Activated naive CD8-positive, alpha-beta T cell treated with anti-CD3 and anti-CD28 coated beads, Interleukin-2, amount 50 U/mL, for 24 hours (primary cell): Measurements from ENCODE around the gene COPE.
"Not testable (repeated sequence)": the region's sequence is repeated elsewhere in the genome, so short reads cannot be mapped to it uniquely, and the experiment has no call there.

Experiments used
- ATAC-seq: fragments of 150-1000 bp; cut with Tn5 transposase; one replicate; pipeline ENCODE4 v1.10.0; 2021
- DNase-seq: peaks from one replicate; pipeline ENCODE4 v3.0.0; 2021
- H3K27ac Mint-ChIP-seq: one replicate; pipeline ENCODE4 v1.8.0; 2021; ENCODE audit warnings: mild to moderate bottlenecking, mixed read lengths
- H3K27me3 Mint-ChIP-seq: one replicate; pipeline ENCODE4 v1.8.0; 2021; ENCODE audit warnings: mixed read lengths
- H3K36me3 Mint-ChIP-seq: one replicate; pipeline ENCODE4 v1.8.0; 2021; ENCODE audit warnings: low read depth, mixed read lengths
- H3K4me1 Mint-ChIP-seq: one replicate; pipeline ENCODE4 v1.8.0; 2021; ENCODE audit warnings: mixed read lengths
- H3K4me3 Mint-ChIP-seq: one replicate; pipeline ENCODE4 v1.8.0; 2021; ENCODE audit warnings: mild to moderate bottlenecking, moderate library complexity, mixed read lengths
- H3K9me3 Mint-ChIP-seq: one replicate; pipeline ENCODE4 v1.8.0; 2021; ENCODE audit warnings: mixed read lengths

The COPE gene

DNA sequence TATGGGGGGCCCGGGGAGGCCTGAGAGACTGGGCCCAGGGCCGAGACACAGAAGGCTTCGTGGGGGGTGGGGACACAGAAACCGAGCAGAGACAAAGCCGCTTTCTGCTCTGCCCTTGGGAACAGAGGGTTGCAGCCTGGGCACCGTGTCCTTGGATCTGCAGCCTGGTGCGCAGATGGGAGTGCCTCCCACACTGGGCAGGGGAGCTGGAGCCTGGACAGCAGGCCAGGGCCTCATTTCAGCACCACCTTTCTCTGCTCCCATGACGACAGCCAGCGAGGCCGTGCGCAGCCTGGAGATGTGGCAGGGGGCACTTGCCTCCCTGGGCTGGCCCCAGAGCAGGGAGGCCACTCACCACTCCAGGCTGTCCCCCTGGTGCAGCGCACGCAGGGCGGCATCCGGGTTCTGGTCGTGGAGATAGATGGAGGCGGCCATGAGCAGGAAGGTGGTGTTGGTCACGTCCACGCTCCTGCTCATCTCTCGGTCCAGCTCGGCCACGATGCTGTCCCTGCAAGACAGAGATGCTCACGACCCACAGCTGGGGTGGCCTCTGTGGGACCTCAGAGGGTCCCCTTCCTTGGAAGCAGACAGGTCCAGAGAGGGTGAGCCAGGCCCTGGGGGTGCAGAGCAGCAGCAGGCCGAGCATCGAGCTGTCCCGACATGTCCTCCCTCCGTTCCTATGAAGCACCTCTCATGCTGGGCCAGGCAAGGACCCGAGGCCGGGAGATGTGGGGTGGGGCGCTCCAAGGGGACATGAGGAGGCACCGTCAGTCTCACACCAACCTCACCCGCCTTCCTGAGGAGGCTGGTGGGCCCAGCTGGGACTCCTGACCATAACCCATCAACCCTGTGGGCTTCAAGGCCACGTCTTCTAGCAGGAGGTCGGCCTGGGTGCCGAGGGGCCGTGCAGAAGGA lies 12.3 kb downstream of the COPE start:
- H3K4me3 Mint-ChIP-seq = no peak overlapping the region
- DNase-seq (no peak), ATAC-seq (no peak)
- H3K9me3 Mint-ChIP-seq = no peaks in the 10 kb centered on the region
- peaks cover 7% of the 10 kb centered on the region for H3K36me3 Mint-ChIP-seq
- no peaks in the 10 kb centered on the region for H3K4me1 Mint-ChIP-seq
- no peaks in the 10 kb centered on the region for H3K27me3 Mint-ChIP-seq
- no peak overlapping the region for H3K27ac Mint-ChIP-seq

DNA sequence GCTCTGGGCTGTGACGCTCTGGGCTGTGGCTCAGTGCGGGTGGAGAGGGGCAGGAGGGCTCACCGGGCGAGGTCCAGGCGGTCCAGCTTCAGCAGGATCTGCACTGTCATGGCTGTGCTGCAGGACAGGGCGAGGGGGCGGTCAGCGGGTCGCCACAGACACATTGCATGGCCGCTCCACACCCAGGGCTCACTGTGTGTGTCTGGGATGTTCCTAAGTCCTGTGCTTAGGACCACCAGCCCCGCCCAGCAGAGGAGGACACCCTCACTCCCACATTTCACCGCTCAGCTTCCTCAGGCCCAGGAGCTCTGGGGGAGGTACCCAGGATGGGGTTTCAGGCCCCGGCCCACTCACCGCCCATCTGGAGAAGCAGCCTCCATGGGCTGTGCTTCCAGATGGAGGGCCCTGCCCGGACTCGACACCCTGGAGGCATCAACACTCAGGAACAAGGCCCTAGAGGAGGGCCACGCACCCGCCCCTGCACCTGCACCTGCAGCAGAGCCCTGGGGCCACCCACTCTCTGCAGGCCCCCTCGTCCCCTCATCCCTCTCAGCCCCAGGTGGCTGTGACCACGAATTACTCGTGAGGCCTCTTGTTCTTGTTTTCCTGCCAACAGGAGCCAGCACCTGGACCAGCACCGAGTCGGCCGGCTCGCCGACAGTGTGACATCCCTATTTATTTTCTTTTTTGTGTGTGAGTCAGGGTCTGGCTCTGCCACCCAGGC lies 13.5 kb downstream of the COPE start:
- no peaks in the 10 kb centered on the region for H3K27me3 Mint-ChIP-seq
- H3K9me3 Mint-ChIP-seq = no peaks in the 10 kb centered on the region
- H3K36me3 Mint-ChIP-seq = peaks cover 7% of the 10 kb centered on the region
- DNase-seq (no peak), ATAC-seq (no peak)
- no peak overlapping the region for H3K4me3 Mint-ChIP-seq
- H3K27ac Mint-ChIP-seq = no peak overlapping the region
- no peaks in the 10 kb centered on the region for H3K4me1 Mint-ChIP-seq

DNA sequence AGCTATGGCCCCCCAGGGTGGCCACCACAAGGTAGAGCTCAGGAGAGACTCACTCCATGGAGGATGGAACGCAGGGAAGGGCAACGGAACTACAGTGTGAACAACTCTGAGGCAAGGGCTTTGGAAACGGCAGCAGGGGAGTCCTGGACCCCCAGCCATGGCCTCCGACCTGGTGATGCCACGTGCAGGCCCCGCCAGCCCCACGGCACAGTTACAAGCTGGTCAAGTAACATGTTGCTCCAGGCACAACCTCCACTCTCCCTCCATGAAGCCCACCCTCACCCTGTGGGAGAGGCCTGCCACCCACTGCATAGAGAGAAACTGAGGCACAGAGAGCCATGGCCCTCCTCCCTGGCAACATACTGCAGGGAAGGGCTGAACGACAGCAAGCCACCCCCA lies 14.1 kb downstream of the COPE start:
- no peaks in the 10 kb centered on the region for H3K27me3 Mint-ChIP-seq
- H3K36me3 Mint-ChIP-seq = peaks cover 7% of the 10 kb centered on the region

DNA sequence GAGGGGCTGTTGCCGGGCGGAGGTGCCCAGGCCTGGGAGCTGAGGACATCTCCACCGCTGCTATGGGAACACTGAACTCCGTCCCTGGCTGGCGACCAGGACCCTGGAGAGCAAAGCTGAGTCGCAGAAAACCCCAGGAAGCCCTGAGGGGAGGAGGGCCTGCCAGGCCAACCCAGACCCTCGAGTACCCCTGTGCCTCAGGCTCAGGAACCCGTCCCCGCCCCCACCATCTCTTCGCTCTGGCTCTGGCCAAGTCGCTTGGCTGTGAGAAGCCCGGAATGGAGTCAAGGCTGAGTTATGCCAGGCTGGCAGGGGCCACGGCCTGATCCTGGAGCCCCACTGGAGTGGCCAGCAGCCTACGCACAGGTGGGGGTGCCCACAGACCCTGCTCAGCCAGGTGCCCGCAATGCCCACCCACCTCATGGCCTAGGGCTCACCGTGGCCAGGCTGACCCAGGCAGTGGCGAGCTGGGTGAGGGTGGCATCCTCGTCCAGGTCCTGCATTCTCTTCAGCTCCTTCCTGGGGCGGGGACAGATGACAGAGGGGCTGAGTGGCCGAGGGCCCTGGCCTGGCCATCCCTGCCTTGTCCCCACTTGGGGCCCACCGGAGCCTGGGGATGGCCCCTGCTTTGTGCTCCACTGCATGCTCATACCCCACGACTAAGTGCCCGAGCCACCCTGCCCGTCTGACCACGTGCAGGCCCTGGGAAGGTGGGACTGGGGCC lies 14.7 kb downstream of the COPE start:
- Mint-ChIP-seq H3K36me3 (peaks cover 4% of the 10 kb centered on the region), H3K27me3 (no peaks in the 10 kb centered on the region), H3K27ac (no peak overlapping the region), H3K4me3 (no peak overlapping the region), H3K9me3 (no peaks in the 10 kb centered on the region), H3K4me1 (no peaks in the 10 kb centered on the region)
- ATAC-seq (no peak), DNase-seq (no peak)

More for the DNA sequence above, 14.1 kb downstream of the COPE start:
- Mint-ChIP-seq H3K27ac (no peak overlapping the region), H3K4me3 (no peak overlapping the region), H3K9me3 (no peaks in the 10 kb centered on the region), H3K4me1 (no peaks in the 10 kb centered on the region)
- DNase-seq (no peak), ATAC-seq (no peak)

DNA sequence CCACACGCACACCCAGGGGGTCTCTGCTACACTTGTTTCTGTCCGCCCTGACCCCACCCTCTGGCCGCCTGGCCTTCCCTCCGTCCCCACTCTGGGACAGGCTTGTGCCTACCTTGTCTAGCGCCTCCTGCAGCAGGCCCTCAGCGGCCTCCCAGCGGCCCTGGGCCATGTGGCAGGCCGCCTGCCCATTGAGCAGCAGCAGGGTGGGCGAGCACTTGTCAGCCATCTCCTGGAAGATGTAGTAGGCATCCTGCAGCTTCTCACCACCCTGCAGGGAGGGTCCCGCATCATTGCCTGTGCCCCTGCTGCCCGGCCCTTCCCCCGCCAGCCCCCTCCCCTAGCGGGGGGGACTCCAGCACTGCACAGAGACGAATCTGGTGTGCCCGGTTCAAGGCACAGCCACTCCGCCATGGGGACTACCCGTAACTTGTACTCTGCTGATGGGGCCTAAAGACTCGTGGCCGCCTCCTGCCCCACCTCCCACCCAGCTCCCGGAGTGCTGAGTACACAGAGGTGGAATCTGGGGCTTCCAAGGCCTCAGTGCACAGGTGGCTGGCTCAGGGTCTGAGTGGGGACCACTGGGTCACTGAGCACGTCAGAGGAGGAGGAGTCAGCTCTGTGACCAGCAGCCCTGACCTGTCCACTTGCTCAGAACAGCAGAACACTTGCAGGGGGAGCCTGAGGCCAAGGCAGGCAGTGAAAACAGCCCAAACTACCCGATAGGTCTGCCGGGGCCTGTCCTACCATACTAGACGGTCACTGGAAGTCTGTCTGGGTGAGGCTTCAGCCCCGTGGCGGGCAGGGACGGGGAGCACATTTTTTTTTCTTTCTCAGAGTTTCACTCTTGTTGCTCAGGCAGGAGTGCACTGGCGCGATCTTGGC lies 15.8 kb downstream of the COPE start:
- H3K27ac Mint-ChIP-seq = no peak overlapping the region
- ATAC-seq = no peak
- no peak overlapping the region for H3K4me3 Mint-ChIP-seq

DNA sequence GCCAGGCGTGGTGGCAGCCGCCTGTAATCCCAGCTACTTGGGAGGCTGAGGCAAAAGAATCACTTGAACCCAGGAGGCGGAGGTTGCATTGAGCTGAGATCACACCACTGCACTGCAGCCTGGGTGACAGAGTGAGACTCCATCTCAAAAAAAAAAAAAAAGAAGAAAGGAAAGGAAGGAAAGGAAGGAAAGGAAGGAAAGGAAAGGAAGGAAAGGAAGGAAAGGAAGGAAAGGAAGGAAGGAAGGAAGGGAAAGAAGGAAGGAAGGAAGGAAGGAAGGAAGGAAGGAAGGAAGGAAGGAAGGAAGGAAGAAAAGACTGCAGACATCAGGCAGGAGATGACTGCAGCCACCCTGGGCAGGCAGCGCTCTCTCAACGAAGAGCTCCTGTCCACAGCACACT lies 16.7 kb downstream of the COPE start:
- H3K36me3 Mint-ChIP-seq, H3K4me3 Mint-ChIP-seq, ATAC-seq, H3K27ac Mint-ChIP-seq, H3K9me3 Mint-ChIP-seq, H3K27me3 Mint-ChIP-seq, DNase-seq, H3K4me1 Mint-ChIP-seq: not testable (repeated sequence)

More for the DNA sequence above, 15.8 kb downstream of the COPE start:
- Mint-ChIP-seq H3K4me1 (no peaks in the 10 kb centered on the region), H3K27me3 (no peaks in the 10 kb centered on the region), H3K36me3 (peaks cover 4% of the 10 kb centered on the region), H3K9me3 (no peaks in the 10 kb centered on the region)
- no peak for DNase-seq

DNA sequence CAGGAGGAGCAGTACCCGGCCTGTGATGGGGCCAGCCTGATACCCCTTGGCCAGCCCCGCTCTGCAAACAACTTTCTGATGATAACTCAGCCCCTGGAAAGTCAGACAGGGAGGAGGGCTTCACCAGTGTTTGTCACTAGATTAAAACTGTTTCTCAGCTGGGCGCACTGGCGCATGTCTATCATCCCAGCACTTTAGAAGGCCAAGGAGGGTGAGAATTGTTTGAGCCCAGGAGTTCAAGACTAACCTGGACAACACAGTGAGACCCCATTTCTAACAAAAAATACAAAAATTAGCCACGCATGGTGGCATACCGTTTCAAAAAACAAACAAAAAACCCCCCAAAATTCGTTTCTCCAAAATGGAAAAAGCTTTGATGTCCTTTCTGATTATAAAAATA lies 17.7 kb downstream of the COPE start:
- ATAC-seq = no peak
- no peak overlapping the region for H3K27ac Mint-ChIP-seq
- H3K36me3 Mint-ChIP-seq = peaks cover 4% of the 10 kb centered on the region
- peaks cover 12% of the 10 kb centered on the region for H3K27me3 Mint-ChIP-seq
- no peaks in the 10 kb centered on the region for H3K9me3 Mint-ChIP-seq
- DNase-seq = no peak
- H3K4me3 Mint-ChIP-seq = no peak overlapping the region
- H3K4me1 Mint-ChIP-seq = peaks cover 5% of the 10 kb centered on the region

DNA sequence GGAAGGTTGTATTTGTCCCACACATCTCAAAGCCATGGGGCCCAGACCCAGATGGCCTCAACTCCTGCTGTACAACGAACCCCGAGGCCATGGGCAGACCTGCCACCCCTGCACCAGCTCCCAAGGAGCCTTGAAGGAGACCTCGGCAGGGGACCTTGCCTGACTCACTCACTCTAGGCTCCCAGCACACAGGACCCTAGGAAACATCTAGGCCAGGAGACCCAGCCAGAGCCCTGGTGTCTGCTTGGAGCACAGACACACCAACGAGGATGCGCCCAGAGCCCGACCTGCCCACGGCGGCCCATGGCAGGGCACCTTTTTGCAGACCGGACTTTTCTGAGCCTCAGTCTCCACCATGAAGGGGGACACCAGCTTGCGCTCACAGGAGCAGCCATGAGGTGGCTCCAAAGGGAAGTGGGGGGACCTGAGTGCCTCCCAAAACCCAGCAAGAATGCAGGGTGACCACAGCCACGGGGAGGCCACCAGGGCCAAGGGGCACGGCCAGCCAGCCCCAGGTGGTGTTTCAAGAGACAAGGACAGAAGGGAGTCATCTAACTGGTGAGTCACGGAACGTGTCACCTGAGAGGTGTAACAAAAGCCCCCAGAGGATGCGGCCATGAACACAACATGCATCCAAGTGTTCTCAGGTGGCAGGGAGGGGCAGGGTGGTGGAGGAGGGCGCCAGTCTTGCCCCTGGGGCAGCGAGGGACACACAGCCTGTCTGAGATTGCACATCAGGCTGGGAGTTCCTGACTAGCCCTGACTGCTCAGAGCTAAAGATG lies 18.3 kb downstream of the COPE start:
- Mint-ChIP-seq H3K27ac (no peak overlapping the region), H3K27me3 (peaks cover 14% of the 10 kb centered on the region), H3K4me1 (peaks cover 6% of the 10 kb centered on the region), H3K9me3 (no peaks in the 10 kb centered on the region), H3K36me3 (peaks cover 4% of the 10 kb centered on the region), H3K4me3 (no peak overlapping the region)
- DNase-seq (no peak), ATAC-seq (no peak)

DNA sequence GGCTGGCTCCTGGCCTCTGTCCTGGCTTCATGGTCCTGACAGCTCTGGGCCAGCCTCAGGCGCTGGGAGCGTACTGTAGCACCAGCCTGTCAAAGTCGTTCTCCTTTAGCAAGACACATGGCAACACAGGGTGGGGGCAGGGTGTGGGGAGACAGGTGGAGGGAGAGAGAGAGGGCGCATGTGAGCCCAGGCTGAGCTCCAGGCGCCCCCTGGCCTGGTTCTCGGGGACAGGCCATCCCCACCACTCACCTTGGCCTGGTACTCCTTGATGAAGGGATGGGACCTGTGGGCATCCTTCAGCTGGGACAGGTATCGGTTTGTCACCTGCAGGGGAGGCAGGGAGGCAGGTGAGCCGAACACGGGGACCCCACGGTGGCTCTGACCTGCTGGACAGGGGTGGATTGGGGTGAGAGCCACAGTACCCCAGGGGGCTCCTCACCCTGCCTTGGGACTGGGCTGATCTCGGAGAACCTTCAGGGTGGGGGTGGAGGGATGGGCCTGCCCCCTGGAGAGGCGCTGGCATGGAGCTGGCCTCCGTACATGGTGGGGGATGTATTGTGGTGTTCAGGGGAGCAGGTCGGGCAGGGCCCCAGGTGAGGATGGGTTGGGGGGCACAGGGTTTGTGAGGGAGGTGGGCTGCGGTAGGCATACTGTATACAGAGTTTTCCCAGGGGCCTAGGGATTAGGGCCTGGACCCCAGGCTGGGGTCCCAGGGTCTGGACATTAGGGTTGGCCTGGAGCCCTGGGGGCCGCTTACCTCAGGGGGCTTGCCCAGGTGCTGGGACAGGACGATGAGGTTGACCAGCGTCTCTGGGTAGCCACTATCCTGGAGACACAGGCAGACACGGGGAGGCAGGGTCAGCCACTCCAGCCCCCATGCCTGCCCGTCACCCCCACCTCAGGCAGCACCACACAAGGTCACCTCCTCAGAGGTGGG lies 19.3 kb downstream of the COPE start:
- H3K36me3 Mint-ChIP-seq = no peaks in the 10 kb centered on the region
- no peaks in the 10 kb centered on the region for H3K9me3 Mint-ChIP-seq
- no peak overlapping the region for H3K4me3 Mint-ChIP-seq
- H3K27ac Mint-ChIP-seq = no peak overlapping the region
- DNase-seq (no peak), ATAC-seq (no peak)
- peaks cover 6% of the 10 kb centered on the region for H3K4me1 Mint-ChIP-seq
- peaks cover 15% of the 10 kb centered on the region for H3K27me3 Mint-ChIP-seq

DNA sequence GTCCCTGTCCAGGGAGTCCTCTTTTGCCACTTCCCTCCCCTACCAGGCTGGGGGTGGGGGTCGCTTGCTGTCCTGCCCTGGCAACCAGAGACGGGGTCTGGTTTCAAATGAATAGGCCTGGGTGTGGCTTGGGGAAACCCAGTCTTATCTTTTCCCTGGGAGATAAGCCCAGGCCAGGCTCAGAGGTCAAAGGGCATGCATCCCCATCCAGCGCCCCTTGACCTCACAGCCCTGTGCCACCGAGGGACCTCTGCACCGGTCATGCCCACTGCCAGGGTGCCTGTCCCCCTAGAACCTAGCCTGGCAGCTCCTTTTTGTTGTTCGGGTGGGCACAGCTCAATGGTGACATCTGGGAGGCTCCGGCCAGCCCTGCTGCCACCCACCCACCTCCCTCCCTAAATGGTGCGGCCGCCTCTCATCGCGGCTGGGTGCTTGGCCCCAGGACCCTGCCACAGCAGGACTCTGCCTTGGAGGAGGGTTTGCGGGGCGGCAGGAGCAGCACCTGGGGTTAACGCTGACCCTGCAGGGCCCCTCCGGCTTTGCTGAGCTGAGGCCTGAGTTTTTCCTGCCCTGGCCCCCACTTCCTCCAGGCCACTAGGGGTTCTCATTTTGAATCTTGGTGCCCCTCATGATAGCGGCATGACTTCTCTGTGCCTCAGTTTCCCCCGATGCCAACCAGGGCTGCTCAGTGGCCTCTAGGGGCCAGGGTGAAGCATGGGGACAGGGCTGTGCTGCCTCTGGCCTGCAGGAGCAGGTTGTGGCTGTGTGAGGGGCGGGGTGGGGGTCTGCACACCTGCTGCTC lies 20.4 kb downstream of the COPE start:
- ATAC-seq (no peak), DNase-seq (no peak)
- no peaks in the 10 kb centered on the region for H3K9me3 Mint-ChIP-seq
- H3K4me1 Mint-ChIP-seq = peaks cover 6% of the 10 kb centered on the region
- H3K27ac Mint-ChIP-seq = no peak overlapping the region
- peaks cover 22% of the 10 kb centered on the region for H3K27me3 Mint-ChIP-seq
- no peaks in the 10 kb centered on the region for H3K36me3 Mint-ChIP-seq
- H3K4me3 Mint-ChIP-seq = no peak overlapping the region

DNA sequence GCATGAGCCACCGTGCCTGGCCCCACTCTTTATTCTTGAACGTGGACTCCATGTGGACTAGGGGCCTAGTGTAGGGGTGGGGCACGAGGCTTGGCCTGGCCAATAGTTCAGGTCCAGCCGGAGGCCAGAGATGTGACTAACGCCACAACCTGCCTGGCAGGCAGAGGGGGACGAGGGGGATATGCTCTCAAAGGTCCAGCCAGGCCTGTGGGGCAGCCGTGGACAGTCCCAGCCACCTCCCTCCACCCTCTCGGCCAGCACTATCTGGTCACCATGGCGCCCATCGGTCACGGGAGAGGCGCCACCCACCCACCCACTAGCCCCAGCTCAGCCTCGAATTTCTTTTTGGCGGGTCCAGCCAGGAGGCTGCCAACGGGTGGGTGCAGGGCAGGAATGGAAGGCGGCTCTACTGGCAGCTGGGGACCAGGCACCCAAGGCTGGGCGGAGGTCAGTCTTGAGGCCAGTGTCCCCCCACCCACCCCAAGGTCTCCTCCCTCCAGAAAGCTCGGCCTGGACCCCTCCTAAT lies 21.0 kb downstream of the COPE start:
- H3K36me3 Mint-ChIP-seq = no peaks in the 10 kb centered on the region
- peaks cover 27% of the 10 kb centered on the region for H3K27me3 Mint-ChIP-seq
- H3K27ac Mint-ChIP-seq = no peak overlapping the region
- no peak overlapping the region for H3K4me3 Mint-ChIP-seq
- H3K9me3 Mint-ChIP-seq = no peaks in the 10 kb centered on the region
- H3K4me1 Mint-ChIP-seq = peaks cover 6% of the 10 kb centered on the region
- DNase-seq = no peak
- no peak for ATAC-seq
